GM12878 (cell line): ENCODE measurements around the gene FLAD1. TPM values are rescaled to one million over a fixed set of nuclear protein-coding genes. Genes with fewer than 3 reads are reported as not detected.

Experiments used
- ATF3 ChIP-seq: IDR thresholded peaks from 2 replicates; pipeline ENCODE4 v1.6.1; 2011; ENCODE audit warnings: low read depth, mild to moderate bottlenecking, low read length, moderate library complexity, borderline replicate concordance; ENCODE audit errors: extremely low read depth
- CEBPZ ChIP-seq: fragments of 150-350 bp; IDR thresholded peaks from 2 replicates; pipeline ENCODE4 v1.6.1; 2016; ENCODE audit warnings: low read depth, low read length
- CHD4 ChIP-seq: fragments of 200-600 bp; sonication (generic); IDR thresholded peaks from 2 replicates; pipeline ENCODE4 v1.6.1; 2016; ENCODE audit warnings: mild to moderate bottlenecking
- EED ChIP-seq: sonication (generic); IDR thresholded peaks from 2 replicates; pipeline ENCODE4 v1.6.1; 2016; ENCODE audit warnings: antibody characterized with exemption, low read depth
- ETV6 ChIP-seq, 2 experiments: fragments of 450-650 bp in 1 of 2; IDR thresholded peaks in 1 of 2; conservative IDR thresholded peaks in 1 of 2; 2 replicates each; pipeline ENCODE4 v1.6.1; 2014; ENCODE audit warnings: antibody characterized with exemption in 1 of 2, borderline replicate concordance in 1 of 2, low read depth in 1 of 2, mild to moderate bottlenecking in 1 of 2, moderate library complexity in 1 of 2
- KLF5 ChIP-seq: fragments of 450-650 bp; IDR thresholded peaks from 2 replicates; pipeline ENCODE4 v1.6.1; 2014; ENCODE audit warnings: mild to moderate bottlenecking; ENCODE audit not compliant: partially characterized antibody
- MAX ChIP-seq: IDR thresholded peaks from 2 replicates; pipeline ENCODE4 v1.6.1; 2012; ENCODE audit warnings: low read depth, low read length, improper control_type of control experiment
- NFYA ChIP-seq: IDR thresholded peaks from 2 replicates; pipeline ENCODE4 v1.6.1; 2011; ENCODE audit warnings: low read depth, mild to moderate bottlenecking, low read length, improper control_type of control experiment, borderline replicate concordance
- POLR2A ChIP-seq: IDR thresholded peaks from 2 replicates; pipeline ENCODE4 v1.6.1; 2011; ENCODE audit warnings: low read depth, mild to moderate bottlenecking, low read length
- RELB ChIP-seq: fragments of 450-650 bp; IDR thresholded peaks from 2 replicates; pipeline ENCODE4 v1.6.1; 2017; ENCODE audit warnings: low read depth, mild to moderate bottlenecking, moderate library complexity
- RUNX3 ChIP-seq: IDR thresholded peaks from 2 replicates; pipeline ENCODE4 v1.6.1; 2012; ENCODE audit warnings: low read length, inconsistent platforms
- SUPT20H ChIP-seq: IDR thresholded peaks from 2 replicates; pipeline ENCODE4 v1.6.1; 2011; ENCODE audit warnings: low read depth, mild to moderate bottlenecking, low read length, moderate library complexity, borderline replicate concordance; ENCODE audit not compliant: control insufficient read depth
- TCF3 ChIP-seq: IDR thresholded peaks from 2 replicates; pipeline ENCODE4 v1.6.1; 2012; ENCODE audit warnings: low read depth, mild to moderate bottlenecking, low read length, borderline replicate concordance; ENCODE audit not compliant: insufficient read depth
- ZNF217 ChIP-seq: fragments of 450-650 bp; IDR thresholded peaks from 2 replicates; pipeline ENCODE4 v1.6.1; 2017; ENCODE audit warnings: antibody characterized with exemption, mild to moderate bottlenecking
- polyA plus RNA-seq, 11 experiments: library from polyadenylated mRNA; depleted of rRNA in 4 of 11; unstranded in 6 of 11; stranded (reverse) in 5 of 11; fragments of >200 nt; fragmentation: Nextera tagmentation in 4 of 11; fragmentation: Illumina TruSeq in 1 of 11; extraction: Ambion mirVana in 4 of 11; extraction: Trizol in 1 of 11; gene quantifications; 1 replicate in 1 of 11; 2 replicates in 10 of 11; pipeline versions ENCODE4 v1.2.1 to v1.2.3, GENCODE V29; 2011 to 2016; ENCODE audit warnings: inconsistent platforms in 2 of 11, missing spikeins in 2 of 11, low read depth in 1 of 11
- total RNA-seq, 4 experiments: library from RNA; depleted of rRNA in 3 of 4; stranded (reverse); fragments of >200 nt in 3 of 4; fragmentation: Illumina TruSeq in 1 of 4; extraction: Trizol in 1 of 4; gene quantifications; 2 replicates each; pipeline versions ENCODE4 v1.2.1 to v1.2.3, GENCODE V29; 2013 to 2021

Gene FLAD1
- total and polyA plus RNA-seq, 10 of the 15 experiments (the other 5 are each of a cell fraction or from before 2014, with no cell fraction given), result 22.9 to 93.4 (median 56.6) TPM

GRCh38 chr1:154936555-154937084 is 46.5 kb upstream of the FLAD1 start, which contains the start of gene PMVK (continued):
- TF ChIP-seq SUPT20H (no peak), TCF3 (0 out of 2 replicates have a peak, but pooled peaks have one; percentile 53), CHD4 (no peak), NFYA (no peak), ATF3 (peak; percentile 72; the same call in 1 of the 2 replicates), MAX (peak; percentile 74), RELB (no peak), ETV6 (conservative IDR thresholded peaks at IDR 0.05 in 1 of 2, IDR thresholded peaks at IDR 0.05 in 1 of 2; ENCODE audit: borderline replicate concordance in 1 of 2, low read depth in 1 of 2) (no peak; a peak in 1 of 4 replicates), RUNX3 (no peak), POLR2A (peak; percentile 95), CEBPZ (no peak), EED (peak; percentile 81), ZNF217 (no peak), KLF5 (no peak)
